Endodermal cell (in vitro differentiated cells): ENCODE results near the gene LINC01488. TPM values are rescaled to one million over a fixed set of nuclear protein-coding genes. Genes with fewer than 3 reads are reported as not detected.
A peak's percentile ranks its signal among the peaks of the same experiment; 100 is the strongest.

Experiments used
- DNase-seq: peaks from one replicate; pipeline ENCODE4 v3.0.0-alpha.2; 2017
- H3K27ac ChIP-seq: 2 replicates; pipeline ENCODE4 v1.5.1; 2013; ENCODE audit warnings: mild to moderate bottlenecking, low read depth, low read length, moderate library complexity
- H3K27me3 ChIP-seq: 2 replicates; pipeline ENCODE4 v1.6.1; 2013; ENCODE audit warnings: mild to moderate bottlenecking, low read length, moderate library complexity; ENCODE audit not compliant: insufficient read depth, control insufficient read depth, poor library complexity, severe bottlenecking
- H3K36me3 ChIP-seq: 2 replicates; pipeline ENCODE4 v1.7.0; 2013; ENCODE audit warnings: mild to moderate bottlenecking, low read length, moderate library complexity; ENCODE audit not compliant: control insufficient read depth, insufficient read depth
- H3K4me1 ChIP-seq: one replicate; pipeline ENCODE4 v1.7.0; 2013; ENCODE audit warnings: low read length; ENCODE audit not compliant: control insufficient read depth, insufficient read depth
- H3K4me3 ChIP-seq: 2 replicates; pipeline ENCODE4 v1.5.1; 2013; ENCODE audit warnings: mild to moderate bottlenecking, low read length, moderate library complexity
- H3K9ac ChIP-seq: 2 replicates; pipeline ENCODE4 v1.6.1; 2013; ENCODE audit warnings: mild to moderate bottlenecking, low read length, moderate library complexity; ENCODE audit not compliant: poor library complexity, severe bottlenecking; ENCODE audit errors: extremely low read depth
- H3K9me3 ChIP-seq: 2 replicates; pipeline ENCODE4 v1.6.1; 2013; ENCODE audit warnings: mild to moderate bottlenecking, low read length, moderate library complexity; ENCODE audit not compliant: control insufficient read depth
- H3K27ac Mint-ChIP-seq: 2 replicates; pipeline ENCODE4 v1.8.0; 2020; ENCODE audit warnings: mixed read lengths
- H3K27me3 Mint-ChIP-seq: 2 replicates; pipeline ENCODE4 v1.8.0; 2021; ENCODE audit warnings: mild to moderate bottlenecking, mixed read lengths; ENCODE audit not compliant: insufficient read depth
- H3K36me3 Mint-ChIP-seq: 2 replicates; pipeline ENCODE4 v1.8.0; 2020; ENCODE audit warnings: low read depth, mixed read lengths
- H3K4me1 Mint-ChIP-seq: 2 replicates; pipeline ENCODE4 v1.8.0; 2020; ENCODE audit warnings: mixed read lengths
- H3K4me3 Mint-ChIP-seq: 2 replicates; pipeline ENCODE4 v1.8.0; 2020; ENCODE audit warnings: mild to moderate bottlenecking, moderate library complexity, mixed read lengths
- H3K9me3 Mint-ChIP-seq: 2 replicates; pipeline ENCODE4 v1.8.0; 2020; ENCODE audit warnings: mild to moderate bottlenecking, mixed read lengths
- CTCF ChIP-seq: fragments of 200-600 bp; sonication (generic); conservative IDR thresholded peaks from 2 replicates; pipeline ENCODE4 v1.5.0; 2021; ENCODE audit warnings: antibody characterized with exemption, mild to moderate bottlenecking
- WGBS, 2 experiments: methylation state at CpG; one replicate each; pipeline versions ENCODE4 v1.1.5 to v1.1.7; 2013; ENCODE audit warnings: missing lambda C conversion rate in 2 of 2, mixed read lengths in 1 of 2; ENCODE audit not compliant: insufficient coverage in 1 of 2, insufficient read length in 1 of 2; 5-methylcytosine and 5-hydroxymethylcytosine counted together
- long read RNA-seq, 4 experiments: library from polyadenylated mRNA in 2 of 4; library from RNA in 1 of 4; library from capped mRNA in 1 of 4; stranded (forward) in 3 of 4; unstranded in 1 of 4; transcript quantifications; one replicate each; pipeline ENCODE4 v2.0.0, GENCODE V29; 2020 to 2021; ENCODE audit warnings: inconsistent platforms in 1 of 4
- polyA plus RNA-seq, 2 experiments: library from polyadenylated mRNA; stranded (reverse); fragments of 50-300 nt; gene quantifications; one replicate each; pipeline ENCODE4 v1.2.3, GENCODE V29; 2013
- total RNA-seq, 2 donors: library from RNA; stranded (reverse); fragmentation: NEBNext Ultra II Directional in 1 of 2; extraction: Animal tissue kit (Norgen Biotek cat#: 25700) in 1 of 2; gene quantifications; 2 replicates in 1 of 2; 3 replicates in 1 of 2; pipeline ENCODE4 v1.2.1, GENCODE V29; 2021

Gene LINC01488
- not detected for total RNA-seq
- not detected for polyA plus RNA-seq (2013, experiment 1 of 2)
- polyA plus RNA-seq (2013, experiment 2 of 2): not detected
- long read RNA-seq, experiment 1: 0 reads
- long read RNA-seq, experiment 2: 0 reads
- long read RNA-seq, experiment 3: 0 reads
- long read RNA-seq, experiment 4: 0 reads

DNA sequence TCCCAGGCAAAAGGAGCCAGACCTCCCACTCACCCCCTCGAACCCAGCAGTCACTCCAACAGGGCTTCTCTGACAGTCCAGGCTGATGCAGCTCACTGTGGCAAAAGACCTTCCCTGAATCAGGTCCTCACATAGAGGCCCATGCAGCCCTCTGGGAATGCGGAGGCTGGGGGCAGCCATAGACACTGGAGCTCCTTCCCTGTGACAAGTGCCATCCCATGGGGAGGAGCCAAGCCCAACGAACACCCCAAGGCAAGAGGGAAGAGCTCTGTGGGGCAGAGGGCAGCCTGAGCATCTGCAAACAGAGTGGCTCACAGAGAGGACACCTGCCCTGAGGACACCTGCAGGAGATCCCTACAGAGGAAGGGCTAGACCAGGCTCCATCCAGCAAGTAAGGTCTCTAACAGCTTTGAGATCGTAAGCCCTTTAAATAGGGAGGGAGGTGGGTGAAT, at the start of gene LINC01488:
TSS of gene LINC01488 (plus strand) at position 271 of the 452 bp plus-strand sequence.
- Mint-ChIP-seq H3K4me1 (peaks cover 7% of the 10 kb centered on the region), H3K4me3 (no peak within 1 kb of the TSS), H3K27ac (no peak within 1 kb of the TSS), H3K9me3 (no peaks in the 10 kb centered on the region), H3K27me3 (peaks cover 4% of the 10 kb centered on the region), H3K36me3 (no peaks in the 10 kb centered on the region)
- Histone ChIP-seq H3K36me3 (no peaks in the 10 kb centered on the region), H3K9me3 (no peaks in the 10 kb centered on the region), H3K27me3 (no peaks in the 10 kb centered on the region), H3K27ac (no peak within 1 kb of the TSS), H3K9ac (no peak within 1 kb of the TSS), H3K4me3 (no peak within 1 kb of the TSS), H3K4me1 (no peaks in the 10 kb centered on the region)
- WGBS, 2 experiments: 80 to 89% methylated on average over 2 to 4 of the region's 4 CpGs
- no peak for DNase-seq
- TF ChIP-seq CTCF: no peak

GRCh38 chr11:69431893-69432738, 49.3 kb upstream of the LINC01488 start:
- Histone ChIP-seq H3K4me1 (peaks cover 3% of the 10 kb centered on the region), H3K9me3 (no peaks in the 10 kb centered on the region), H3K4me3 (no peak overlapping the region), H3K27ac (no peak overlapping the region), H3K27me3 (no peaks in the 10 kb centered on the region), H3K36me3 (no peaks in the 10 kb centered on the region), H3K9ac (no peak overlapping the region)
- peaks cover 18% of the 10 kb centered on the region for H3K4me1 Mint-ChIP-seq
- no peak for TF ChIP-seq CTCF
- no peaks in the 10 kb centered on the region for H3K27me3 Mint-ChIP-seq
- no peak for DNase-seq
- no peak overlapping the region for H3K4me3 Mint-ChIP-seq
- no peak overlapping the region for H3K27ac Mint-ChIP-seq
- 88 to 92% methylated on average over 11 to 13 of the region's 14 CpGs for WGBS, 2 experiments
- no peaks in the 10 kb centered on the region for H3K36me3 Mint-ChIP-seq
- no peaks in the 10 kb centered on the region for H3K9me3 Mint-ChIP-seq

- Mint-ChIP-seq H3K4me1 (peaks cover 23% of the 10 kb centered on the region), H3K9me3 (no peaks in the 10 kb centered on the region), H3K4me3 (no peak overlapping the region), H3K27ac (peak overlapping the region; percentile 26), H3K27me3 (no peaks in the 10 kb centered on the region), H3K36me3 (no peaks in the 10 kb centered on the region)
- no peaks in the 10 kb centered on the region for H3K9me3 ChIP-seq
- no peak overlapping the region for H3K9ac ChIP-seq
- H3K27ac ChIP-seq: no peak overlapping the region
- no peak overlapping the region for H3K4me3 ChIP-seq
- no peaks in the 10 kb centered on the region for H3K36me3 ChIP-seq
- 93 to 94% methylated on average over 5 to 7 of the region's 7 CpGs for WGBS, 2 experiments
- no peak for TF ChIP-seq CTCF
- no peak for DNase-seq
- peaks cover 13% of the 10 kb centered on the region for H3K4me1 ChIP-seq
- no peaks in the 10 kb centered on the region for H3K27me3 ChIP-seq
These were observed 47.7 kb upstream of the LINC01488 start for GRCh38 chr11:69433741-69434140.
